GM21528 (cell line): Measurements from ENCODE around the gene AMACR.
A peak's percentile ranks its signal among the peaks of the same experiment; 100 is the strongest.
"Not testable (repeated sequence)": the region's sequence is repeated elsewhere in the genome, so short reads cannot be mapped to it uniquely, and the experiment has no call there.

Source experiments
- ATAC-seq: cut with Tn5 transposase; IDR thresholded peaks from one replicate; pipeline ENCODE4 v1.9.1; 2021; ENCODE audit warnings: mild to moderate bottlenecking, moderate library complexity; ENCODE audit not compliant: unreplicated experiment, low FRiP score

AMACR gene

DNA sequence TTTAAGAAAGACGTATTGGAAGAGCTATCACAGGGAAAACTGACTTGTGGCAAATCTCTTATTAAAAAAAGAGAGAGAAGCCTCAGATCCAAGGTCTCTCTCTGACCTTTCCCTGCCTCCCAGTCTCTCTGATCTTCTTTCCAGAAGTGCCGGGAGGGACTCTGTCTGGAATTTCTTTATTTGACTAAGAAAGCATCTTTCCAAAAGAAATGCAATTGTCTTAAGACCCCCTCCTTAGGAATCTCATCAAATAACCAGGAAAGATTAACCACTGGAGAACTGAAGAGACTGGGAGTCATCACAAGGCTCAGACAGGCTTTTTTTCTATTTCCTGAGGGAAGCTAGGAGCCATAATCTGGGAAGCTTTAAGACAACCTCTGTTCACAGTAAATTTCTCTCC, 30.5 kb upstream of the AMACR start:
- ATAC-seq: no peak

DNA sequence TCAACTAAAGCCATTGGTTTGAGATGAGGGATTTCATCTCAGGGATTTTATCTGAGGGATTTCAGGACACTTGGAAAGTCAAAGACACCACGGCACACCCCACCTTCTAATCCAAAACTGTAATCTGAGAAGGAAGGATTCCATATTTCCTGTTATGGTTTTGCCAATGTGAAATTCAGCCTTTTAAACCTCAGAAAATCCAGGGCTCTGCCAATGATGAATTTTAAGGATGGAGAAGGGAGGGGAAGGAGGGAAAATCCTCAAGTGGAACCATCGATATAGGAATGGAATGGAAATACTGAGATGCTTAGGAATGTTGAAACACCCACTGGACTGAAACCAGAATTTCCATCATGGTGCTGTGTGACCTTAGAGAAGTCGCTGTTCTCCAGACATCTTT, 29.9 kb upstream of the AMACR start:
- no peak for ATAC-seq

DNA sequence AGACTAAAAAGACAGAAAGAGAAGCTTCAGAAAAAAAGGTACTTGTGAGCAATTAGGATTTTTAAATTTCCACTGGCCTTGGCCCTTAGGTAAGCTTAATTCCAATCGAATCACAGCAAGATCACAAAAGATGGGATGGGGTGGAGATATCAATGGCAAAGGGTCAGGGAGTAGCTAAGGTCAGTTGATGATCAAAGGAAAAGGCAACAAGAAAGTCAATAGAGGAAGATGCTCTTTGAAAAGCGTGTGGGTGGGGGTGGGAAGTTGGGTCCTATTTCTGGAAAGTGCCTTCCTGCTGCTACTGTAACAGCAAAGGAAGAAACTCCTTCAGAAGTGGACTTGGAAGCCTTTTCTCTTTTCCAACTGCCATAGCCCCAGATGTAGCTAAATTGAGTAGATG, 27.9 kb upstream of the AMACR start:
- ATAC-seq: no peak

DNA sequence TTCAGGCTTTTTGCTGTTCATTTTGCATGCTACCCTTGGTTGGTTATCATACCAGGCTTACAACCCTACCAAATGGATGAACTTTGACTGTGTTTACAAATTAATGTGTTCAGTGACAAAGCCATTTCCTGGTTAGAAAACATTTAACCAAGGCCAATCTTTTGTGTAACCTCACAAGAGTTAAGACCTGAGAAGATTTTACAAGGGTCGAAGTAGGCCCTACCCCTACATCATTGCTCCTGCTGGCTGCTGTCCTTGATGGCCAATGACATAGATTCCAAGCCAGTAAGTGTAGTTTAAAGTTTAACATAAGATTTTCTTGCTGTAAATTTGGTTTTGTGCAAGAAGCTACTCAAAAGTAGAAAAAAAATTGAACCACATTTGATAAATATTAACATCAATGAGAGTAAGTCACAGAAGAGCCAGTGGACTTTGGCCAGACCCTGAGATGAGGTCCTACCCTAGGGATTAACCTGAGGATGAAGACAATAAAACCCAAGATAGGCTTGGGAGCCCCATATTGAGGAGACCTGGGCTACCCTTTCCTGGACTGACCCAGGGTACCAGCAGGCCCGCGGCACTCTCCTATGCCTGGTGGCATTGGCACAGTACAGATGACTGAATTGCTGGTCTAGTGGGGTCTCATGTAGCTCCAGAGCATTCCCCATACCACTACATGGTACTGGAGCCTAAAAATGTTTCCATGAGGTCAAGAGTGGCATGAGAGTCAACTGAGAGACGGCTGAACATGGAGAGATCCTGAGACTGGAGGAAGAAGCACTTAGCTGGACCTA, 26.9 kb upstream of the AMACR start:
- peak; percentile 75 for ATAC-seq

DNA sequence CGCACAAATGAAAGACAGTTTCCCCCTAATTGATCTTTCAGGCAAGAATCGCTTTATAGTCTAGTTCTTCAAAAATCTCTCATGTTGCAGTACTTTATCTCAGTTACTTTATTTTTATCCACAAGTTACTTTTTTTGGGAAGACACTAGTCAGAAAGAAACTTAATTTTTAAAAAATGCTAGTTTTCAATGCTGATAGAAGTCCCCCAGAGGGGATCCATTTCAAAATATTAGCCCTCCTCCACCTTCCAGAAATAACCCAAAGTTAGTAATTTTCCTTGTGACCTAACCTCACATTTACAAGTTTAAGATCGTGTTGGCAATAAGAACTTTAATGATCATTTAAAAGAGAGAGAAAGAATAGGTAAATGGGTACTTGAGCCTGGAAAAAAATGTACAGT, 24.1 kb upstream of the AMACR start:
- ATAC-seq: no peak

DNA sequence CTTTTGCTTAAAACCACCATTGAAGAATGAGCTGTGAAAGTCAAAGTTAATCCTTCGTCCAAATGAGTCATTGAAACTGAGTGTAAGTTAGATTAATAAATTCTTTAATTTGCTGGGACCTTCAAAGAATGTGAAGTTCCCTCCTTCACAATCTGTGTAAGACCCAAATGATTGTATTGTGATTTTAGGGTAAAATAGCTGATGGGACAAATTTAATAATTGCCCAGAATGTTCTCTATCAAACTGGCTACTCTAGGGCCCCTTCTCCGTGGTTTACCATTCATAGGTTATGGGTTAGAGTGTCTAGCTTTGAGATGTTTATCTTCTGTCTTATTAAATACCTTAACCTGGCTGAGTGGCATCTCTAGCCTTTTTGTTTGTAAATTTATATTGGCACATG, 23.3 kb upstream of the AMACR start:
- no peak for ATAC-seq

DNA sequence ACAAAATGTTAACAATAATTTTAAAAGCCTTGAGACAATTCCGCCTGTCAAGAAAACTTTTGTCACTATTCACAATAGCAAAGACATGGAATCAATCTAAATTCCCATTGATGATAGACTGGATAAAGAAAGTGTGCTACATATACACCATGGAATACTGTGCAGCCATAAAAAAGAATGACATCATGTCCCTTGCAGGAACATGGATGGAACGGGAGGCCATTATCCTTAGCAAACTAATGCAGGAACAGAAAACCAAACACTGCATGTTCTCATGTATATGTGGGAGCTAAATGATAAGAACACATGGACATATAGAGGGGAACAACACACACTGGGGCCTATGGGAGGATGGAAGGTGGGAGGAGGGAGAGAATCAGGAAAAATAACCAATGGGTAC, 22.7 kb upstream of the AMACR start:
- ATAC-seq: not testable (repeated sequence)

DNA sequence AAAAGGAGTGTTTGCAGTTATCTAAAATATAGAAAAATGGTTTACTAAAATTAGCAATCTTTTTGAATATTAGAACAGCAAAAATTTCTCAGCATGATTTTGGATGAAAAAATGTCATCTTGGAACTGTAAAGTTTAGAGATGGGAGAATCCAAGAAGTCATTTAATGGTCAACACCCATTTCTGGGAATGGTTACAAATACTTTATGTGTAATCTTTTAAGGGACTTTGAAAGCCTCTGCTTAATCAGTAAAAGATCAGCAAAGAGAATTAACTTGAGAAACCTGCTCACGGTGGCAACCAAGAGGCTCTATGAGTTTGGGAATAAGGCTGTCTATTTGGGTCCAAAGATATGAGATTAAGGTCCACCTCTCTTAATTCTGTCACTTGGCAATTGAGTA, 22.2 kb upstream of the AMACR start:
- ATAC-seq: no peak

DNA sequence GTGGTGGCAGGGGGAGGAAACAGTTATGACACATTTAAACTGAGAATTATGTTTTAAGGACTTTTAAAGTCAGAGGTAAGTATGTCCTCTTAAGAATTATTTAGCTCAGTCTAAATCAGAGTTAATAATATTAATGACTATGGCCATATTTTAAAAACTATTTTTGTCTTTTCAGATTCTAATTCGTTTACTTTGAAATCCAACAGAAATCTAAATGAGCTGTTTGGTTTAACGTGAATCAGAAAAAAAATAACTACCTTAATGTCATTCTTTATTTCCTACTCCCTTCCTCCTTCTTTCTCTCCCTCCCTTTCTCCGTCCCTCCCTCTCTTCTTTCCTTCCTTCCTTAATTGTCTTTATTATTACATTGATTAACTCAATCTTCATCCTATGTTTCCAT, 20.5 kb upstream of the AMACR start:
- no peak for ATAC-seq

DNA sequence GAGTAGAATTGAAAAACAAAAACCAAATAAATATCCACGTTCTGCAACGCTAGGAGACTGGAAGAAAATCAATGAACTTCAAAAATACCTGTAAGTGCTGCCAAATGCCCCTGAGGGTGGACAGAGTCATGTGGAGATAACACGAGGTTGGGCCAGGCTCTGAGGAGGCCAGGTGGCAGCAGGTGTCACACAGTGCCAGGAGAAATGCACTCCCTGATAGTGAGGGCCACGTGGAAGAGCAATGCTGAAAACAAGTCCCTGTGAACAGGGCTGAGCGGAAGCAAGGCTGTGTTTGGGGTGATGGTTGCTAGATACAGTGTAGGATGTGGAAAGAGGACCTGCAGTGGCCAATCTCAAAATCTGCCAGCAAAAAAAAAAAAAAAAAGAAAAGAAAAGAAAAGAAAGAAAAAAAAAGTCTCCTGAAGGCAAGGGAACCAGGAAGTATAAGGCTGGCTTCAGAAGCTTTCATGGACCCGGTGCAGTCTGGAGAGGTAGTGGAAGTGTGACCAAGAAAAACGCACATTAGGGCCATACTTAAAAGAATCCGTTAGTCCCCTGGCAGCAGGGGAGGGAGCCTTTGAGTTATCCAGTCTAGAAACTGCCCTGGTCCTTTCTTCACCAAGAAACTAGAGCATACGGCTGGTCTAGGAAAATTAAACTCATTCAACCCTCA, 18.4 kb upstream of the AMACR start:
- no peak for ATAC-seq

DNA sequence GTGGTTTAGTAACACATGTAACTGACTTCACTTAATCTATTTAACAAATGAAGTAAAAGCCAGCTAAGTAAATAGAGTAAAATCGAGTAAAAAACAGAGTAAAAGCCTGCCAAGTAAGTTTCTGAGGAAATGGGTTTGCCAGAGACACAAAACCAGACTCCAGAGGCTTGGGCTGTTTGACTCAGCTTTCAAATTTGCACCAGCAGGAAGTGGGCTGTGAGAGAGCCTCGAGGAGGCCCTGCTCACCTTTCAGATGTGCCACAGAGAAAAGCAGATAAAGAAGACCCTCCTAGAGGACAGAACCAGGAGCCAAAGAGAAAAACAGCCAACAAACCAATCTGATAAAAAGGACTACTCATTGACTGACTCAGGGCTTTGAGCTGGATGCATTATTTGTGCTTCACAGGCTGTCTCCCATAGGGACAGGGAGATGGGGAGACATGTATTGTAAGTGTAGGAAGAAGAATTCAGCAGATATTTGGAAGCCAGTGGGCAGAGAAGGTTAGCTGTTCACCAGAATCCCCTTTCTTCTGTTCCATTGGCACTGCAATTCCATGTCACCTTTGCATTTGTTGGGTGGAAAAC, 14.4 kb upstream of the AMACR start:
- ATAC-seq: peak; percentile 96

DNA sequence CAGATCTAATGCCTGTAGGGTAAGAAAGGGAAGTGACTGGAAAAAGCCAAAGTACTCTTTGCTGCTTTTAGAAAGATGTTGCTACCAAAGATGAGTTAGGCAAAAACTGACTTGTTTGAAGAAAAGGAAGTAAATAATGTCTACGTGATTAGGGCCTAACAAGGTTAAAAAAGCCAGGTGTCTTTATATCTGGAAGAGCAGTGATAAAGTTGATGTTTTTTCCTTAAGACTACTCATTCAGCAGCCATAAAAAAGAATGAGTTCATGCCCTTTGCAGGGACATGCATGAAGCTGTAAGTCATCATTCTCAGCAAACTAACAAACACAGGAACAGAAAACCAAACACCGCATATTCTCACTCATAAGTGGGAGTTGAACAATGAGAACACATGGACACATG, 13.5 kb upstream of the AMACR start:
- ATAC-seq: no peak

DNA sequence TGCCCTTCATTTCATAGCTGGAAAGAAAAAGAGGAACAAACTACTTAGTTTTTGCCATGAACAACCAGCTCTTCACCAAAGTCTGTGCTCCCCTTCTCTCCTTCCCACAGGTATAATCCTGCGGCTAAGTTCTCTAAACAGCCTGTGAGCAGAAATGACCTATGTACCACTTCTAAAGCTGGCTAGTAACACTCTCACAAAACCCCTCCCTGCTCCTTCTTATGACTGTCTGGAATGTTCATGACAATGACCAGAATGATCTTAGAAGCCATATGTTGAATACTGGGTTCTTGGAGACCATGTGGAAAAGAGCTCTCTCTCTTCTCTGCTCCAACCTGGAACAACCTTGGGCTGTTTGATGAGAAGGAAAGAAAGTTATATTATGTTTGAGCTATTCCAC, 12.9 kb upstream of the AMACR start:
- no peak for ATAC-seq

DNA sequence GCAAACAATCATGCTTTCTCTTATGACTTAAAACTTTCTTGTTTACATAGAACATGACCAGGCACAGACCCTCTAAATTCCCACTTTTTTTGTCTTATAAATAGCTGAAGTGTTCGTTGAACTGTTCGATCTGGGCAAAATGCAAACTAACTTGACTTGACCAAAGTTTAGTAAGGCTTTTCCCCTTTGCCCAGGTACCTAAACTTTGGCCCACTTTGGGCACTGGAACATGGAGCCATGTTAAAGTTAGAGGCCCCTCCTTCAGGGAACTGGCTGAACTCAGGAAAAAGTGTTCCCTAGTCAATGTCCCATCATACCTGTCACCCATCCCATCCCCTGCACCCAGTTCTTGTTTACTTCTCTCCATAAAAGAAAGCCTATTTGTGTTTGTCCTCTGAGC, 9.4 kb upstream of the AMACR start:
- ATAC-seq: no peak

DNA sequence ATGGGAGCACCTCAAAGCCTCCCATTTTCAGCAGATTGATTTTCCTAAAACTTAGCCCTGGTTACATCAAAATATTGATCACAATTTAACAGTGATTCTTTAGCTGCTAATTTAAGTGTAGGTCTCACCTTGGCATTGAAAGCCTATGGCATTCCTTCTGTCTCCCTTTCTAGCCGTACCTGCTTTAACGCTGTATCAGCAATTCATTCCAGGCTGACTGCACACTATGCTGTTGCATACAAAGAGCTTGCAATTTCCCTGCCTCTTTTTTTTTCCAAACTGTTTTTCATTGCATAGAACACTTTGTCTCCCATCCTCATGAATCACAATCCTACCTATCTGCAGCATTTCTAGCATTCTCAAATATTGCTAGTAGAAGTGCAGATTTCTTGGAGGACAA, 8.9 kb upstream of the AMACR start:
- ATAC-seq: no peak

DNA sequence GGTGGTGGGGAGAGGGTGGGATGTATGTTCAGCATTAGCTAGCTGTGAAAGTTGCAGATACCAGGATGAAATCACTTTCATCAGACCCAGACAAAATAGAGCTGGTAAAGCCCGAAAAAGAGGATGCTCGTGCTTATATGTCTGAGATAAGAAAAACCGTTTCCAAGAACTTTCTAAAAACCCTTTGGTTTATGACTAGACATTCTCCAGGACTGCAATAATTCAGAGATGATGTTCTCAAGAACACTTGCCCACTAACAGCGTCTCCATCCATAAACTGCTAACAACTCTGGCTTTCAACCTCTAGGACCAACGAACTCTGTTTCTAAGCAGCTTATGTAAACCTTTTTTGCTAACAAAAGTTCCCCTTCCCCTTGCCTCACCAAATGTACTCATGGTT, 8.4 kb upstream of the AMACR start:
- no peak for ATAC-seq

DNA sequence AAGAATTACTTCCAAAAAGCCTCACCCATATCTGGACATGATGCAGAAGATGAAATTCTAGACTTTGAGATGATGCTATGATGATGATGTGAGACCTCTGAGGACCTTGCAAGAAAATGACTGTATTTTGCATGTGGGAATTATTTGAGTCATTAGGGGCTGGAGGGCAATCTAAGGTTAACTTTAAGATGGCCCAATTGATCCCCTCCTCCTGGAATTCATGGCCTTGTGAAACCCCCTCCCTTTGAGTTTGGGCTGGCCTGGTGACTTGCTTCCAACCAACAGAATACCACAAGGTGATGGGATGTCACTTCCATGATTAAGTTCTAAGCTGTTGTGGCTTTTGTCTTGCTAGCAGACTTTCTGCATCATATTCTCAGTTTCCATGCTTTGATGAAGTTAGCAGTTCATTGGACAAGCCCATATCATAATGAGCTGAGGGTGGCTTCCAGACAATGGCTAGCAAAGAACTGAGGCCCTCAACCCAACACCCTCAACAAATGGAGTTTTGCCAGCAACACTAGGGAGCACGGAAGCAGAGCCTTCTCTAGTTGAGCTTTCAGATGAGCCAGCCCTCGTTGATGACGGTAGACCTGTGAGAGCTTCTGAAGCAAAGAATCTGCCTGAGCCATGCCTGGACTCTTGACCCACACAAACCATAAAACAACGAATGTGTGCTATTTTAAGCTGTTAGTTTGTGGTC, 7.4 kb upstream of the AMACR start:
- no peak for ATAC-seq

DNA sequence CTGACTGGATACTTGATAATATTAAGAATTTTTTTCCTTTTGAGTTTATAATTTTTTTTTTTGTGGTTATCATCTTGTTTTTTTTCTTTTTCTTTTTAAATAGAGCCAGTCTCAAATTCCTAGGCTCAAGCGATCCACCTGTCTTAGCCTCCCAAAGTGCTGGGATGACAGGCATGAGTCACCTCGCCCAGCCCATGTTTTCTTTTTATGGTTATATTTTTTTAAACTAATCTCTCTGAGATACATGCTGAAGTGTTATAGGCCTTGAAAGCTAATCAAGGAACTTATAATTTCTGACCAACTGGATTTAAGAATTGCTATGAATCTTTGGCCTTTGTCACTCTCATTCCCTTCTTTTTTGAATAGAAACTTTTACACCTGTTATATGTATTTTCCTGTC, 6.8 kb upstream of the AMACR start:
- no peak for ATAC-seq

DNA sequence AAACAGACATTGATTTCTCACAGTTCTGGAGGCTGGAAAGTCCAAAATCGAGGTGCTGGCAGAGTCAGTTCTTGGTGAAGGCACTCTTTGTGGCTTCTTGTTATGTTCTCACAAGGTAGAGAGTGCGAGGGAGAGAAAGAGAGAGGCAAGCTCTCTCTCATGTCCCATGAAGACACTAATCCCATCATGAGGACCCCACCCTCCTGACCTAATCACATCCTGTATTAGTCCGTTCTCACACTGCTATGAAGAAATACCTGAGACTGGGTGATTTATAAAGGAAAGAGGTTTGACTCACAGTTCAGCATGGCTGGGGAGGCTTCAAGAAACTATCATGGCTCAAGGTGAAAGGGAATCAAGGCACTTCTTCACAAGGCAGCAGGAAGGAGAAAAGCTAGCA, 5.7 kb upstream of the AMACR start:
- no peak for ATAC-seq

DNA sequence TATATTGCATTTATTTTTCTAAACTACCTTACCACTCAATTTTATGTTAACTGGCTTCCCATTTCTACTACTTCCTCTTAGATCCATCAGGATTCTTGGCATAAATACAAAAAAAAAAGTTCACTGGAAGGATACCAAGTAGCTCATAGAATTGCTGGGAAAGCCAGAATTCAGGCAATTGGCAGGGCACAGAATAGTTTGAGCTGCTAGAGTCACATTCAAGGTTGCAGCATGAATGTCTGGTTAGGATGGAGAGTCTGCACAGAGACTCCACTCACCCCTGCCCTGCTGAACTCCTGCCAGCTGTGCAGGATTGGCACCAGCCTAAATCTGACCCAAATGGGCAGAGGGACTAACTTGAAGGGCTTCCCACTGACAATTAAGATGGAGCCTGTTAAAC, 4.9 kb upstream of the AMACR start:
- ATAC-seq: no peak

DNA sequence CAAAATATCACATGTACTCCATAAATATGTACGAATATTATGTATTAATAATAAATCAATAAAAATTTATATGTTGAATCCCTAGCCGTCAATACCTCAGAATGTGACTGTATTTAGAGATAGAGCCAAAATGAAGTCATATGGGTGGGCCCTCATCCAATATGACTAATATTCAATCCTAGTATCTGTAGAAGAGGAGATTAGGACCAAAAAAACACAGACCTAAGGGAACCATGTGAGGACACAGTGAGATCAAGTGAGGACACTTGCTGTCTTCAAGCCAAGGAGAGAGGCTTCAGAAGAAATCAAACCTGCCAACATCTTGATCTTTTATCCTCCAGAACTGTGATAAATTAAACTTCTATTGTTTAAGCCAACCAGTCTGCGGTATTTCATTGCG, 3.7 kb upstream of the AMACR start:
- no peak for ATAC-seq
